GM18519 (cell line): Measurements from ENCODE around the gene MRC2.

Source experiments
- ATAC-seq: cut with Tn5 transposase; IDR thresholded peaks from one replicate; pipeline ENCODE4 v1.9.1; 2021; ENCODE audit warnings: mild to moderate bottlenecking, moderate library complexity; ENCODE audit not compliant: unreplicated experiment, low FRiP score

Gene MRC2

DNA sequence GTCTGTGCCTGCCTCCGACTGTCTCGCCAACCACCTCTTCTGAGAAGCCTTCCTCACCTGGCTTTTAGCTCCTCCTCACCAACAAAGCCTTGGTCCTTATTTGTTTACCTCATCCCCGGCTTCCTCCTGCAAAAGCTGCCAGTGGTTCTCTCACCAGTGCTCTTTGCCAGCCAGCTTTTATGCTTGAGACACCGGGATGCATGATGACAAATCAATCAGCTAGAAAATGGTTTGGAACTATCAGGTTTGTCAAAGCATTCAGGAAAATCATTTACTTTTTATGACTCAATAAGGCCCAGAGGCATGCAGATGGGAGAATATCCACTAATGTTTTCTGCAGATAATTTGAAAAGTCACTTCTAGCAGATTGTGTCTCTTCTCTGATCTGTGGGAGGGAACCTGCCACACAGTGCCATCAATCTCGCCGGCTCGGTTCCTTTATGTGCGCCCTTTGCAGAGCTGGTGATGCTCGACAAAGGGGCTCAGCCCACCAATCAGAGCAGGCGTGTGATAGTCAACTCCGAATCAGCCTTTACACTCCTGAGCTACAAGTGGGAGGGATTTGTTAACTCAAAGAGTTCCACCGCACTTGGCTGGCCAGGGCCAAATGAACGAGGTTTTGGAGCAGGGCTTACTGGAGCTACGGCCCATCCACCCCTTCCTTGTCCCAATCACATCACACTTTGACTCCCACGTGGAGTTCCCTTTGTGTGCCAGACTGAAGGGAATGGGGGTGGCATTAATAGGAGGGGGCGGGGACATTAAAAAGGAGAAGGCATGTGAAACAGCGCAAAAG, 85.8 kb downstream of the MRC2 start:
- ATAC-seq, result no peak

DNA sequence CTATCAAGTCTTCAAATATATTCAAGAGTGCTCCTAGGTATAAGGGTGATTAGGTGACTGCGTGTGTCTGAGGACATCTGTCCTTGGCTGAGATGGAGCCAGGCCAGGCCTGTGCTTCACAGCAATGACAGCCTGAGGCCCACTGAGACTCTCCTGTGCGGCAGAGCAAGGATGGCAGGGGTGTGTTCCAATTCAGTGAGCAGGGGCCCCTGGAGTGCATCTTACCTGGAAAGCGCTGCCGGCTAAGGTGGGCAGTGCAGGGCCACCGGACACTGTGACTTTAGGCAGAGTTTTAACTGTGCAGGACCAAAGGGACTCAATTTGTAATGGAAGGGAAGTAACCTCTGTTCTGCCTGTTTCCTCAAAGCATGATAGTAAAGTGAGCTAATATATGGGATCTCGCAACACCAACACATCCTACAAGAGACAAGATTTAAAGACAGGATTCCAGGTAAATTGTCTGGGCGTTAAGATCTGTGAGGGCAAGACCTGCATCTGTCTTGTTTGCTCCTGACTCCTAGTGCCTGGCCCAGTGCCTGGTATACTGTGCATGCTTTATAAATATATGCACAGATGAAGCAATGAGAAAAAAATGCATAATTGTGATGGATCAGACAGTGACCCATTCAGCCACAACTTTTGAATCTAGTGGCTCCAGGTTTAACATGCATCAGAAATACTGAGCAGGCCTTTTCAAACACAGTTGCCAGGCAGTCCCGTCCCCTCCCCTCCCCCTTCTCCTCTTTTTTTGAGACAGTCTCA, 86.7 kb downstream of the MRC2 start:
- no peak for ATAC-seq

DNA sequence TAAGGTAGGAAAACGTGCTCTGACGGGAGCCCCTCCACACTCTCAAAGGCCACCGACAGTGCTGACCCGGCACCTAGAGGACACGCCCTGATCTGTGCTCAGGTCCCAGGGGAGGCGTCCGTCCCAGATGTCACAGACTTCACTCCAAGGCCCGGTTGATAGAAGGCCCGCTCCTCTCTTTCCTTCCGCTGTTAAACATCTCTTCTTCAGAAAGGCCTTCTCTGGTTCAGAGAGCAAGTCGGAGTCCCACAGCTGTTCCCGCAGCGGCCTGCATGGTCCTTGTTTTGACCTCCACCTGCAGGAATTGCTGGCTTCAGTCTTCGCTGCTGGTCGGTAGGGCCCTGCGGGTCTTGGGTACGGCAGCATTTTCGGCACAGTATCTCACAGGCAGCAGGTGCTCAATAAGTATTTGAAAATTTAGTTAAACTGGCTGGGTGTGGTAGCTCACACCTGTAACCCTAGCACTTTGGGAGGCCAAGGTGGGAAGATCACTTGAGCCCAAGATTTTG, 88.5 kb downstream of the MRC2 start:
- ATAC-seq, result no peak

DNA sequence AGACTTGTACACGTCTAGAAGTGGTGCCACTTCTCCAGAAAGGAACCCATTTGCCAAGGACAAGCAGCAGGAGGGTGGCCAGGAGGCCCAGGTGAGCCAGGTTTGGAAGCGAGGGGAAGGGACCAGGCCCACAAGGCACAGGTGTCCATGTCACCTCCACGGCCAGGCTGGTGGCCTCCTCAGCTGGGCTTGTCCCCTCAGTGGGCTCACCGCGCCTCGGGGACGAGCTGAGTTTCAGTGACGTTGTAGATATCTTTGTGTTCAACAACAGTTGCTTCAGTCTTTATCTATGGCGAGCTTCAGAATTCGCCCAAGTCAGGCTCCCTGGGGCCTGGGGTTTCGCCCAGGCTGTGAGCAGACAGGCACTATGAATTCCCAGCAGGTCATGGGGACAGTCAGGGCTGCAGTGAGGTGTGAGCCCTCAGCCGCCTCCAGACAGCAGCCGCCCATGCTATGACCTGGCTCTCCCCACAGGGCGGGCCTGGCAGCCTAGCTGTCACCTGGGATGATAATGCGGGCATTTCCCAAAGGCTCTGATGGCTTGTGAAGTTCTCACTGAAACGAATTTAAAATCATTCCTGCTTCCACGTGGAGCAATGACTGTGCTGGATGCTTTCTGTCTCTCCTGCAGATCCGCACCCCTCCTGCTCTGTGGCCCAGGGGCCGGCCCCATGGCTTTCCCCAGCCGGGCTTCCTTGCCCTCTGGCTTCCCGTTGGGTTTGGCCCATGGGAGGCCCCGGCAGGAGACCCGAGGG, 89.5 kb downstream of the MRC2 start:
- ATAC-seq, result no peak

DNA sequence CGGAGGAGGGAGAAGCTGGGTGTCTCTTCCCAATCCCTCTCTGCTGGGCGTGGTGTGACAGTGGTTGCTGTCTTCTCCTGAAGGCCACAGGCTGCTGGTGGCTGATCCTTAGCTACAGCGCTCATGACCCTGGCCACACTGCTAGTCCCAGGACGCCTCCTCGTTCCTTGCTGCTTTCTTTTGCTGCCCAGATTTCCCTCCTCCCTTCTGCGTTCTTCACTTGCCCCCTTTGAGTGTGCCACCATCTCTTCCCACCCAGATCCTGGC, 90.1 kb downstream of the MRC2 start:
- no peak for ATAC-seq

DNA sequence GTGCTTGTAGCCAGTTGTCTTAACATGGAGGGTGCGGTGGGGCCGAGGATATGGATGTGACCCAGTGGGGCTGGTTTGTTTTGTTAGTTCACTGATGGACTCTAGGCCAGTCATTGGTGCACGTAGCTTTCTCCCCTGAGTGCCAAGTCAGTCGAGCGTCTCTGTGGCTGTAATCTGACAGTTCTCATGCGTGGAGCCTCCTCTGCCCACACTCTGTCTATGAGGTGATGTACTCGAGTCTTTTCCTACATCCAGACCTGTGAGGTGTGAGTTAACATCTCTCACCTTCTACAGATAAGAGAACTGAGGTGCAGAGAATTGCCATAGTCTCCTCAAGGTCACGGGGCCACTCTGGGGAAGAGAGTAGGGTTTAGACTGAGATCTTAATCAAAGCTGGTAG, 90.4 kb downstream of the MRC2 start:
- no peak for ATAC-seq

DNA sequence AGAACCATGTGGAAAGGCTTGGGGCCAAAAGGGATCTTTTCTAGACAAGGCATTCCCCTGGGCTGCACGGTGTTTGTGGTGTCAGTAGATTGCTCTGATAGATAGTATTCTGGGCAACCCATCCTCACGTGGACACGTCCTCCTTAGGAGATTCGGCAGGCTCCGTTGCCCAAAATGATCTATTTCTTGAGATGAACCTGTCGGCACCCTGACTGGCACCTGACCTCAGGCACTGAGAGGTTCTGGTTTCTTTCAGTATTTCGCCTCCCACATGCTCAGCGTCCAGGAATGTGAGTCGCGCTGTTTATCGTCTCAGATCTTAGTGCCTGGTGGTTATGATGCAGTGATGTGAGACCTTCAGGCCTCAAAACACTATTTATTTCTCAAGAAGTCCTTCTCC, 91.0 kb downstream of the MRC2 start:
- no peak for ATAC-seq

DNA sequence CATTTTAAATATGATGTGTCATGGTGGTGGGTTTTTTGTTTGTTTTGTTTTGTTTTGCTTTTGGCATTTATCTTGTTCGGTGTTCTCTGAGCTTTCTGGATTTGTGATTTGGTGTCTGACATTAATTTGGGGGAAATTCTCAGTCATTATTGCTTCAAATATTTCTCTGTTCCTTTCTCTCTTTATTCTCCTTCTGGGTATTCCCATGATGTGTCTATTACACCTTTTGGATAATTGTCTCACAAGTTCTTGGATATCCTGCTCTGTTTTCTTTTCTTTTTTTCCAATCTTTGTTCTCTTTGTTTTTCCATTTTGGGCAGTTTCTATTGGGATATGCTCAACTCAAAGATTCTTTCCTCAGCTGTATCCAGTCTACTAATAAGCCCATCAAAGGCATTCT, 92.1 kb downstream of the MRC2 start:
- ATAC-seq, result no peak

DNA sequence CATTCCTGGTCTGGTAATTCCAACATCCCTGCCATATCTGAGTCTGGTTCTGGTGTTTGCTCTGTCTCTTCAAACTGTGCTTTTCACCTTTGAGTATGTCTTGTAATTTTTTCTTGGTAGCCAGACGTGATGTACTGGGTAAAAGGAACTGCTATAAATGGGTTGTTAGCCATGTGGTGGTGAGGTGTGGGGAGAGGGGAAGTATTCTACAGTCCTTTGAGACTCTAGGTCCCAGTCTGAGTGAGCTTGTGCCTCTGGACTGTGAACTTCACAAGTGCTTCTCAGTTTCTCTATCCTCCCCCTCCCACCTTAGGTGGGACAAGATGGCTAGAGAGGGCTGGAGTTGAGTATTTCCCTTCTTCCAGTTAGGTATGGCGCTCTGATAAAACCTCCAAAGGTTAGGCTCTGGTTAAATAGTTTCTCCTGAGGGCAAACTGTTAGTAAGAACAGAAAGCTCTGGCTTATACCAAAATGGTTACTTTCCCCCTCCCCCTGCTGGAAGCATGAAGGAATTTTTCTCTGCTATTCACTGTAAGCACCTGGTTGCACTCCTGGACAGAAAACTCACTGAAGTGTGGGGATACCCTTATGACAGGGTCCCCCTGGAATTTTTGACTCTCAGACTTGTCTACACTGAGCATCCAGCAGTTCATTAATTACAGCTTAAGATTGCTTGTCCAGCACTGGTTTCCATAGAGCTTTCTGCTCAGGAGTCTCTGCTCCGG, 92.8 kb downstream of the MRC2 start:
- ATAC-seq, result no peak

DNA sequence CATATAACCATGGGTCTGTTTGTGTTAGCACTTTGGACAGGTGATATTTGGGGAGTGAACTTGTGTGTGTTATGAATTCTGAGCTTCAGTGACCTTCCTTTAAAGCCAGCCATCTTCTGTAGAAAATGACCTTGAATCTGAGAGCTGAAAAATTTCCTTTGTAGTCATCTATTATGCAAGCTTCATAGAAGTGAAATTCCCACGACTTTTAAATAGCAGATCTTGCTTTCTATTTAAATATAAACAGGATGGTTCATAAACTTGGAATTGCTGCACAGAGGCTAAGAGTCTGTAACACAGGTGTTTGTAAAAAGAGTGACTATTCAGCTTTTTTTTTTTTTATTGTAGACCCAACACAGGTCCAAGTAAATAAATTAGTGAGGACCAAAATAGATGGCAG, 95.2 kb downstream of the MRC2 start:
- ATAC-seq, result no peak

DNA sequence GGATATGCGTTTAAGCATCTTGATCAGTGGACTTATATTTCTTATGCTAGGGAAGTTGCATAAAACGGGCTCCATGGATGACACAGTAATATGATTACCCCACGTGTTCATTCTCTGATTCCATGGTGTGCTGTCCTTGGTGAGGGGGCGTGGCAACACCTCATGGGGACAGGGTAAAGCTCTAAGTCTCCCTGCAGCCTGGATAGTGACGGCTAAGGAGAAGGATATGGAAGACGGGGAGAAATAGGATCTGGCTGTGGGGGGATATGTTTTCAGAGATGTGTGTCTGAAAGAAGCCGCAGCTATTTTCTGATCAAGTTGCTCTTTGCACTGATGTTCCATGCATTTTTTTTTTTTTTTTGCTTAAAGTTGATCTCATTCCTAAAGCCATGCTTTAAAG, 96.4 kb downstream of the MRC2 start:
- ATAC-seq, result no peak

DNA sequence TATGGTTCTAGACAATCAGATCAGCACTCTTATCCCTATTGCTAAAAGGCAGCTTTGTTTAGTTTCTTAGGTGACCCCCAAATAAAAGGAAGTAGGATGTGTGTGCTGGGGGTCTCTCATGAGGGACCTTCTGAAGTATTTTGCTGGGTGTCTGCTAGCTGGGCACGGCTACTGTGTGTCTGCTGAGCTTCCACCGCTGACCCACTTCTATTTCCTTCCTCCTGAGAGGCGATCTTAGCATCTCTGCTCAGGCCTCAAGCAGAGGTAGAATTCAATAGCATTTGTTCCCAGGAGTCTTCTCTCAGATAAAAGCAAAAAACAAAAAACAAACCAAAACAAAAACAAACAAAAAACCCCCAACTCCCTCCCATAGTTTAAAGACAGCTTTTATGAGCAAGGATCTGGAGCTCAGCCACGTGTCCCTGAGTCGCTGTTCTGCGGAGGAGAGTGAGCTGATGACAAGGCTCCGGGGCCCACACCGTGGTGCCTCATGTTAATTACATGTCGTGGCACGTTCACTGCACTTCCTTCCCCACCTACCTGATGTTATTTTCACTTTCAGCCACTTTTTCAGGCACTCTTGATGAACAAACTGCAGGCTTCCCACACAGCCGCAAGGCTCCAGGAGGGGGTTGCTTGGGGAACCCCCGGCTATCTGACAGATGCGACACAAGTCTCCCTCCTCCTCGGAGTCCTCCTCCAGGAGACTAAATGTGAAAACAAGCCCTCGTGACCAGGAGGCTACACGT, 97.1 kb downstream of the MRC2 start:
- peak; percentile 91 for ATAC-seq

DNA sequence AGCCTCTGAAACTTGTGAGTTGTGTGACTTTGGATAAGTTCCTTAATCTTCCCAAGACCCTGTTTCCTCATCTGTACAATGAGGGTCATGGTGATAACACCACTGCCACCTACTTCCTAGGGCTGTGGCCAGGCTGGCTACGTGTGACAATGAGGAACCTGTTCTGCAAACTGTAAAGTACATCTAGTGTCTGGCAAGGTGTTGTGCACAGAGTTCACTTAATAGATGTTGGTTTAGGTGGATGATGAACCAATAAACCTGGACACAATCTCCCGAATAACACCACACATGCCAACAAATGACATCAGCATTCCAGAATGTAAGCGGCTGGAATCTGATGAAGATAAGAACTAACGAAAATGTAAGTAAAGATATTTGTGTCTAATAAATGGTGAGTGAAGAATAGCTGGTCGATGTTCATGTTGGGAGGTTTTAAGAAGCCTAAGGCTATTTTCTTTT, 98.3 kb downstream of the MRC2 start:
- ATAC-seq, result no peak

DNA sequence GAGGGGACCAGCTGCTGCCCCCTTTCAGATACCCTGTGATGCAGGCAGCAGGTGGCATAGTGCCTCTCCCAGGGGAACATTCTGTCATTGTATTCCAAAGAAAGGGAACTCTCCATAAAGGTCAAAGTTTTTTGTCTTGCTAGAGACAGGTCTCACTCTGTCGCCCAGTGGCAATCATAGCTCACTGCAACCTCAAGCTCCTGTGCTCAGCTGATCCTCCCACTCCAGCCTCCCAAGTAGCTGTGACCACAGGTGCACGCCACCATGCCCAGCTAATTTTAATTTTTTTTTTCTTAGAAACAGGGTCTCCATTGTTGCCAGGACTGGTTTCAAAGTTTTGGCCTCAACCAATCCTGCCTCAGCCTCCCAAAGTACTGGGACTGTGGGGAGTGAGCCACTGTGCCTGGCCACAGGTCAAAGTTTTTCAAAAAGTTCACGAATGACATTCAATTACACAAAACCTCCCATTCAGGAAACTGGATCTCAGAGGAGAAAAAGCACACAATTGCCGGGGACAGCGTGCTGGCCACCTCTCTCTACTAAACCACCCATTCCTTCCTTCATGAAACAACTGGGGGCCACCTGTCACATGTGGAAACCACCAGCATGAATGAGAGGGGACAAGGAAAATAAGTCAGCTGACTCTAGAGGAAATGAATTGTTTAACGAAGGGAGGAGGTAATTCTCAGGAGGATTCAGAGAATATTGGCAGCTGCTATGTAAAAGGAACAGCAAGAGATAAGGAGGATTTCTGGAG, 100.6 kb downstream of the MRC2 start:
- no peak for ATAC-seq

DNA sequence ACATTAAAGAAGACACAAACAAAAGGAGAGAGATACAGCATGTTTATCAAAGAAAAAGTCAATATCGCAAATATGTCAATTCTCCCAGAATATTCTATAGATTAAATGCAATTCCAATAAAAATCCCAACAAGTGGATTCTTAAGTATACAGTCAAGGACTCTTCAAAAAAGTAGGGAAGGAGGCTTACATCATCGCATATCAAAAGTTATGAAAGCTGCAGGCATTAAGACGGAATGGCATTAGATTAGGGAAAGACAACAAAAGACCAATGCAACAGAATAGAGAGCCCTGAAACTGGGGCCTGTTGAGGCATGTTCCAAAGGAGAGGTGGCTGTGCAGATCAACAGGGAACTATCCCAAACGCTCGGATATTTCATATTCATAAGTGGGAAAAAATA, 104.7 kb downstream of the MRC2 start:
- ATAC-seq, result no peak

DNA sequence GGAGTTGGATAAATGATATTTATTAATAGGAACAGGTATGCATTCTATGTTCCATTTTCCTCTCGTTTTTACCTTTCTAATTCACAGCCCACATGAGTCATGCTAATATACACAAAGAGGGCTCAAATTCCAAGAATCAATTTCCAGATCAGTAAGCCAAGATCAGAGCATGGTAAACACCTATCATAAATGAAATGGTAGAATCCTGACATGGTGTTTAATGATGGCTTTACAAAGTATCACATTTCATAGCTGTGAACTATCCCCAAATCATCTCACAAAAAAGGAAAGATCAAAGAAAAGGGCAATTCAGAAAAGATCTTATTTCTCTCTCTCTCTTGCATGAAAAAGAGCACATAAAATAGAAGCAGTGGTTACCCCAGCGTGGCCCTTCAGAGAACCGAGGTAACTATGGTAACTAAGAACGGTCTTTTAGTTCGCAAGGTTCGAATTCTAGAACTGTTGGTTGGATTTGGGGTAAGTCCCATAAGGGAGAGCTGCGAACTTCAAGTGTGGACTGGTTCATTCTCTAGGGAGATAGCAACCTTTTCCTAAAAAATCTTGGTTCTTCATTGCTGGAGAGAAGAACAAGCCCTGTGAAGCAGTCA, 107.7 kb downstream of the MRC2 start:
- no peak for ATAC-seq

DNA sequence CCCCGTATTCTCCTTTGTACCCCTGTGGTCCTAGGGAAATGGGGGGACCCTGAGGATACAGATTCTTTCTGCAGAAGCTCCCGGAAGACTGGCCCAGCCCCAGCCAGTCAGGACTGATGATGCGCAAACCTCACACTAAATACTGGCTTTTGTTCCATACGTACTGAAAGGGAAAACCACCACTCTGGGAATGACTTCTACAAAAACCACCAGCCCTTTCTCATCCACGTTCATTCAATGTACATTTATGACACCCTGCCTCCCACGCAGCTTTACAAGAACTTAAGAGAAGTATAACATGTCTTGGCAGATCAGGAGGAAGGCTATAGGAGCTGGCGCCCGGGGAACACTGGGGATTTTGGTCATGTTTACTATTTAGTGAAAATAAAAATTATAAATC, 110.0 kb downstream of the MRC2 start:
- ATAC-seq, result no peak

DNA sequence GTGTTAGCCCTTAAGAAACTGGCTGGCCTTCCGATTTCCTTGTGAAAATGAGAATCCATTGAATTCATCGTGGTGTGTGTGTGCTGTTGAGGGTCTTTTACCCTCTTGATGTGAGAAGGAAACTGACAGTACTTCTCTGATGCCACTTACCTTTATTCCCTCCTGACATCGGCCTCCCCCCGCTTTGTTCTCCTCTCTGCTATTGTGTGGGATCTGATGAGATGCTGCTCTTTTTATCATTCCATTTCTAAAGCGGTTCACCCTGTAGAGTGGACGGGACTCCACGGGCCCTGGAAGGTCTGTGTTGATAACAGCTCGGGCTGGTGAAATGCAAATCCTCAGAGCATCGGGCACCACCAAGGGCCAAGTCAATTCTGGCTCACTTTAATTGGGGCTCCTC, 110.8 kb downstream of the MRC2 start:
- no peak for ATAC-seq
